GM12891 (cell line): ENCODE results near the gene MYOZ1.
"Not testable (repeated sequence)": the region's sequence is repeated elsewhere in the genome, so short reads cannot be mapped to it uniquely, and the experiment has no call there.

Source experiments
- DNase-seq: peaks from one replicate; pipeline ENCODE4 v3.0.0; 2011; ENCODE audit warnings: low spot score; ENCODE audit not compliant: insufficient read length
- FAIRE-seq: peaks from 2 replicates; lab custom pipeline; 2011; peaks lifted over from hg19 to GRCh38; lab: Jason Lieb, UNC
- PAX5 ChIP-seq: IDR thresholded peaks from 2 replicates; pipeline ENCODE4 v1.6.1; 2011; ENCODE audit warnings: low read length, moderate library complexity, mild to moderate bottlenecking; ENCODE audit not compliant: insufficient read depth, severe bottlenecking
- POLR2A ChIP-seq: IDR thresholded peaks from 2 replicates; pipeline ENCODE4 v1.6.1; 2011; ENCODE audit warnings: low read depth, low read length, control low read depth
- POLR2AphosphoS5 ChIP-seq: IDR thresholded peaks from 2 replicates; pipeline ENCODE4 v1.6.1; 2011; ENCODE audit warnings: low read depth, low read length, control low read depth
- POU2F2 ChIP-seq: IDR thresholded peaks from 2 replicates; pipeline ENCODE4 v1.6.1; 2011; ENCODE audit warnings: low read depth, mild to moderate bottlenecking, control low read depth, low read length, moderate library complexity
- SPI1 ChIP-seq: IDR thresholded peaks from 2 replicates; pipeline ENCODE4 v1.6.1; 2011; ENCODE audit warnings: low read depth, low read length, control low read depth
- TAF1 ChIP-seq: IDR thresholded peaks from 2 replicates; pipeline ENCODE4 v1.6.1; 2011; ENCODE audit warnings: low read depth, low read length, control low read depth

MYOZ1 gene

DNA sequence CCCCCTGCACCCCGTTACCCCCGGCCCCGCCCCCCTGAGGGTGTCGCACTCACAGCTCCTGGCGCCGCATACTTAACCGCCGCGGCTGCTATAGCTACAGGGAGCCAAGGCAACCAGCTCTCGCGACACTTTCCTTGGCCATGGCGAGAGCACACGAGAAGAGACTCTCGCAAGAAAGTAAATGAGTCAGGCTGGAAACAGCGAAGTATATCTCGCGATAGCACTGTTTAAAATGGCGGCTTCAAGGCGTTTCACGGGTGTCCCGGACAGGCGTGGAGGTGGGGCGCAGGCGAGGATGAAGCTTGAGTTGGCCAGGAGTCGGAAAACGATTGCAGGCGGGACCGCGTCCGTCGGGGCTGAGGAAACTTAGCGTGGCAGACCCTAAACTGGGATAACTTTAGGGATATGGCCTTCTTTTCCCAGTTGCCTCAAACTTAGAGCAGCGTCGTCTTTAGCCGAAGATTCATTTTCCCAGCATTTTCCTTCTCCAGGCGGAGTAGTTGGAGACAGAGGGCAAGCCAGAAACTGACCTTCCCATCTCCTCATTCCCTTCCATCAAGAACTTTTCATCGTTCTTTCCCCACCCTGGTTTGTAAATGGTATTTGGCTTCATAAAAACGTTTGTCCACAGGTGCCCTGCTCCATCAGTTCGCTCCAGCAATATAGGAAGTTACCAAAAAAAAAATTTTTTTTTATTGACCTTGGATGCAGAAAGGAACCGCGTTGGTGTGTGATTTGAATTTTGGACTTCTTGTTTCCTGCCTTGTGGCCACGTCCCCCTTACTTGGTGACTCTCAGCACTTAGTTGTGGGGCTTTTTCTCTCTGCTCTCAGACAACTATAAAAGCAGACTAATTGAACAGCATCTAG lies 15.2 kb downstream of the MYOZ1 start:
- peak; percentile 94 for DNase-seq
- peak; percentile 95 for FAIRE-seq
- TF ChIP-seq POLR2A = peak; percentile 90
- TF ChIP-seq SPI1 = 0 out of 2 replicates have a peak, but pooled peaks have one; percentile 13
- TF ChIP-seq TAF1 = peak; percentile 91
- peak; percentile 84 for TF ChIP-seq POU2F2
- TF ChIP-seq POLR2AphosphoS5 = peak; percentile 95
- TF ChIP-seq PAX5 = no peak

DNA sequence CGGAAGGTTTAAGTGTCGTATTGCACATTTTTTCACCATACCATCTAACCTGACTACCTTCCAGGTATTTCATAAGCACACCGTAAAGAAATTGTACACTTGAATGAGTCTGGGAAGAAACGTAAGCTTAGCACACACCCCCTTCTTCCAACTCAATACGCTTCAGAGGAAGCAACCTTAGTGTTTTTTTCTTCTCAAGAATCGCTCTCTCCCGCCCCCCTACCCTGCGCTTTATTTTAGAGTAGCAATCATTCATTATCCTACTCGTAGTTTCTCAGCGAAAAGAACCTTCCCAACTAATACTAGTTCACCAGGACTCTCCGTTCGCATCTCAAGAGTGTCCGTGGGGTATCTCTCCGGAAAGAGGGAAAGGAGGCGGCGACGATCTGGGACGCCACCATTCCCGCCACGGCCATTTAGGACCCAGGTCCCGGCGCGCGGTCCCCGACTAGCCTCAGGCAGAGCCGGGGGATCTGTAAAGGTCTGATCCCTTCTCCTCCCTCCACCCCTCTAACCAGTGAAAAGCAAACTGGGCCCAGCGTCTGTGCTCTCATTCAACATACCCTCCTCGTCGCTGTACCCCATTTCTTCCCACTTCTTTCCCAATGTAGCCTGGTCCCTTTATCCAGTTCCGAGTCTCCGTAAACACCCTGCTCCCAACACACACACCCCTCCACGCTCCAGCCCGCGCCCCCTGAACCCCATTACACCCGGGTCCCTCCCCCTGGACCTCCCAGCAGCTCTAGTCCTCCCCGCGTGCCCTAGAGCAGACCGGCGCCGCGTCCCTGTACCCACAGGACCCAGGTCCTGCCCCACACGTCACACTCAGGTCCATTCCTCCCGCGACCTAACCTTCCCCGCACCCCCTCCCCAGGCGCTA lies 16.0 kb downstream of the MYOZ1 start:
- TF ChIP-seq POLR2A (no peak), TAF1 (peak; percentile 35; the same call in 1 of the 2 replicates), SPI1 (no peak)
- FAIRE-seq (no peak), DNase-seq (no peak)

DNA sequence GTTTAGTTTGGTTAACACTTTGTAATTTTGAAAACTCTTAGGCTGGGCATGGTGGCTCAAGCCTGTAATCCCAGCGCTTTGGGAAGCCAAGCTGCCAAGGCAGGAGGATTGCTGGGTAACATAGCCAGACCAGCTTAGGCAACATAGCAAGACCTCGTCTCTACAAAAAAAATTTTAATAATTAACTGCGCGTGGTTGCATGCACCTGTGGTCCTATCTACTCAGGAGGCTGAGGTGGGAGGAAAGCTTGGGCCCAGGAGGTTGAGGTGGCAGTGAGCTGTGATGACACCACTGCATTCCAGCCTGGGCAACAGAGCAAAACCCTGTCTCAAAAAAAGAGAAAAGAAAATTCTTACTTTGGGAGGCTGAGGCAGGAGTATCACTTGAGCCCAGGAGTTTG lies 18.2 kb downstream of the MYOZ1 start:
- DNase-seq (no peak), FAIRE-seq (no peak)
- TF ChIP-seq TAF1 = no peak
- TF ChIP-seq SPI1 = no peak
- no peak for TF ChIP-seq POLR2A
- TF ChIP-seq PAX5 = no peak
- no peak for TF ChIP-seq POU2F2
- no peak for TF ChIP-seq POLR2AphosphoS5

DNA sequence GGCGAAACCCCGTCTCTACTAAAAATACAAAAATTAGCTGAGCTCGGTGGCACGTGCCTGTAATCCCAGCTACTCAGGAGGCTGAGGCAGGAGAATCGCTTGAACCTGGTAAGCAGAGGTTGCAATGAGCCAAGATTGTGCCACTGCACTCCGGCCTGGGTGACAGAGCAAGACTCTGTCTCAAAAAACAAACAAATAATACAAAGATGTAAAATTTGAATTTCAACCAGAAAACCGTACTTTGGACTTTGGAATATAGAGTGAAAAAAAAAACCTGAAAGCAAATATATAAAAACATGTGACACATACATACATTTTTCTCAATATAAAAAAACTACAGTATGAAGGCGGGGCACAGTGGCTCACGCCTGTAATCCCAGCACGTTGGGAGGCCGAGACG lies 20.3 kb downstream of the MYOZ1 start:
- not testable (repeated sequence) for DNase-seq, FAIRE-seq

DNA sequence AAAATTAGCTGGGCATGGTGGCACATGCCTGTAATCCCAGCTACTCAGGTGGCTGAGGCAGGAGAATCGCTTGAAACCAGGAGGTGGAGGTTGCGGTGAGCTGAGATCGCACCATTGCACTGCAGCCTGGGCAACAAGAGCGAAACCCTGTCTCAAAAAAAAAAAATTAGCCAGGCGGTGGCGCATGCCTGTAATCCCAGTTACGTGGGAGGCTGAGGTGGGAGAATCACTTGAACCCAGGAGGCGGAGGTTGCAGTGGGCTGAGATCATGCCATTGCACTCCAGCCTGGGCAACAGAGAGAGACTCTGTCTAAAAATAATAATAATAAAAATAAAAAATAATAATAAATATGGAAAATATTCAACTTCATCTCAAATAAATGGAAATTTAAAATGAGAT lies 24.1 kb downstream of the MYOZ1 start:
- not testable (repeated sequence) for DNase-seq, FAIRE-seq

DNA sequence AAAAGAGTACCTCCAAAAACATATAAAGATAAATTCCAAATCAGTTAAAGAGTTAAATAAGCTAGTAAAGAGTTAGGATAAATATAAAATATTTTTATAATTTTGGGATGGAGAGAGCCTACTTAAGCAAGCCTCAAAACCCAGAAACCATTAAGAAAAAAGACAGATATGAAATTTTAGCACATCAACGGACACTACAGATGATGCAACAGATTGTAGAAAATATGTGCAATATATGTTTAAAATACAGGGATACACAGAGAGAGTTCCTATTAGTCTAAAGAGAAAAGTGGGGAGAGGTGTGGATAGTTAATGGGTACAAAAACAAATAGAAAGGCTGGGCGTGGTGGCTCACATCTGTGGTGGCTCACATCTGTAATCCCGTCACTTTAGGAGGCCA lies 26.6 kb downstream of the MYOZ1 start:
- TF ChIP-seq POLR2A = no peak
- TF ChIP-seq SPI1 = no peak
- TF ChIP-seq TAF1 = no peak
- TF ChIP-seq POLR2AphosphoS5 = no peak
- FAIRE-seq (no peak), DNase-seq (no peak)

DNA sequence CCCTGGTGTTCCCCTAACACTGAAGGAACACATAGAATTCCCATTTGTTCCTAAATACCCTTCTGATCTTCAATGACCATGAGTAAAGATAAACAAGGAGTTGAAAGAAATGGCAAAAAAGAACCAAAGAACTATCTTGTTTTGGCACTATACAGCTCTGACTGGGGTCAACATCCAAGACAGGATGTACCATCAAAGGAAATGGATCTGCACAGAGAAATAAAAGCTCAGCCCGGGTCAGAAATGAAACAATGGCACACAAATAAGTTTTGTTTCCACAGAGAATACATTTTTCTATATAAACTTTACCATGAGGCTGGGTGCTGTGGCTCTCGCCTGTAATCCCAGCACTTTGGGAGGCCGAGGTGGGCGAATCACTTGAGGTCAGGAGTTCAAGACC lies 32.2 kb downstream of the MYOZ1 start:
- DNase-seq (no peak), FAIRE-seq (no peak)
- TF ChIP-seq PAX5 (no peak), POU2F2 (no peak), TAF1 (no peak), SPI1 (no peak), POLR2AphosphoS5 (no peak), POLR2A (no peak)

DNA sequence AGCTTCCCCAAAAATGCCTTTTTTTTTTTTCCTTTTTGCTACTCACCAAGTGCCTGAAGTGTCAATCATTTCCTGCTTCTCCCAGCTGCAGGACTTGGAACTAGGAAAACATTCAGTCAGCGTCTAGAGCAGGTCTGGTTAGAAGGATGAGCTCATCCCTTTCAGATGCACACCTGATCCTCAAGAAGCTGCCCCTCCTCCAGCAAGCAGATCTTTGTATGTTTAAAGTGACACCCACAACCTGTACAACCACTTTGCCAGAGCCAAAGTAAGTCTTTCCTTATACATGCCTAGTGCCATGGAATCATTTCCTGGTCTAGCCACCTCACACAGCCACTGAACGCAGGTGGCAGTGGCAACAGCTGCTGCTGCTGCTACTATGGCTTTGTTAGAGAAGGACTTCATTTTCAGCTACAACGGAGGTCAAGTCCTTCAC lies 39.8 kb downstream of the MYOZ1 start:
- no peak for DNase-seq
- FAIRE-seq = no peak
- no peak for TF ChIP-seq POLR2A
- no peak for TF ChIP-seq POLR2AphosphoS5
- TF ChIP-seq POU2F2 = no peak
- TF ChIP-seq PAX5 = no peak
- no peak for TF ChIP-seq SPI1
- no peak for TF ChIP-seq TAF1

DNA sequence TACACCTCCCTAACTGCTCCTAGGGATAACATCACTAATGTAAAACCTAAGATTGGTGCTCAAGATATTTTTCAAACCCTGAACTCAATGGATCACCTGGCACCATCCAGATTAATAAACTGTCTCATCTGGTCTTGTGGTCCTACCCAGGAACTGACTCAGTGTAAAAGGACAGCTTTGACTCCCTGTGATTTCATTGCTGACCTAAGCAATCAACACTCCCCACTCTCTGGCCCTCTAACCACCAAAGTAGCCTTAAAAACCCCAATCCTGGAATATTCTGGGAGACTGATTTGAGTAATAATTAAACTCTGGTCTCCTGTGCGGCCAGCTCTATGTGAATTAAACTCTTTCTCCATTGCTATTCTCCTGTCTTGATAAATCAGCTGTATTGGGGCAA lies 43.9 kb downstream of the MYOZ1 start:
- no peak for DNase-seq
- TF ChIP-seq POLR2AphosphoS5 (no peak), TAF1 (no peak), POU2F2 (no peak), PAX5 (no peak), SPI1 (no peak), POLR2A (no peak)
- no peak for FAIRE-seq

DNA sequence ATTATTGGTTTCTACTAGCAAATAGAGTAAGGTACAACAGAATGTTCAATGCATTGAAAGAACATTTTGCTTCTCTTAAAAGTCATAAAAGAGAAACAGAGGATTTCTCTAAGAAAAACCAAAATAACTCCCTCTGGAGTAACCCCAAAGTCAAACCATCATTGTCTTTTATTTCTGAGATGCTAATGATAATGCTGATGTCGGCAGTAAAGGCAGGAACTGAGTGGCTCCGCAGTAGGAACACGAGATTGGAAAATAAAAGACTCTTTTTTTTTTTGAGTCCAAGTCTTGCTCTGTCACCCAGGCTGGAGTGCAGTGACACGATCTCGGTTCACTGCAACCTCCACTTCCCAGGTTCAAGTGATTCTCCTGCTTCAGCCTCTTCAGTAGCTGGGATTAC lies 47.5 kb downstream of the MYOZ1 start:
- no peak for FAIRE-seq
- DNase-seq = no peak
- TF ChIP-seq POLR2AphosphoS5 (no peak), SPI1 (no peak), TAF1 (no peak), PAX5 (no peak), POLR2A (no peak), POU2F2 (no peak)

DNA sequence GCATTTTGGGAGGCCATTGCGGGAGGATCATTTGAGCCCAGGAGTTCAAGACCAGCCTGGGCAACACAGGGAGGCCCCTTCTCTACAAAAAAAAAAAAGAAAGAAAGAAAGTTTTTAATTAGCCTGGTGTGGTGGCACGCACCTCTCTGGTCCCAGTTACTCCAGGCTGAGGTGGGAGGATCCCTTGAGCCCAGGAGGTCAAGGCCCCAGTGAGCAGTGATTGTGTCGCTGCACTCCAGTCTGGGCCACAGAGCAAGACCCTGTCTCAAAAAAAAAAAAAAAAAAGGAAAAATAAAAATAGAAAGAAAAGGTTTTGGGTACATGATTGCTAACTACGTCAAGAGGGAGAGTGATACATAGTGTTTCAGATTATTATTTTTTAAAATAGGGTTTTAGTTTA lies 48.2 kb downstream of the MYOZ1 start:
- DNase-seq (no peak), FAIRE-seq (no peak)
- TF ChIP-seq PAX5 (no peak), POU2F2 (no peak), POLR2AphosphoS5 (no peak), TAF1 (no peak)
